GM21515 (cell line): ENCODE results near the gene VASN.

ENCODE experiments used
- ATAC-seq: cut with Tn5 transposase; IDR thresholded peaks from one replicate; pipeline ENCODE4 v1.9.1; 2021; ENCODE audit not compliant: unreplicated experiment

VASN gene

GRCh38 chr16:4401094-4401501 is 29.4 kb downstream of the VASN start:
- no peak for ATAC-seq

- ATAC-seq = no peak
Measured at GRCh38 chr16:4401510-4401909, 29.9 kb downstream of the VASN start.

- ATAC-seq = peak; percentile 53
Measured at GRCh38 chr16:4402439-4403132, 30.9 kb downstream of the VASN start.

GRCh38 chr16:4403133-4403949 is 31.7 kb downstream of the VASN start:
- no peak for ATAC-seq

GRCh38 chr16:4404247-4404966 is 32.8 kb downstream of the VASN start:
- ATAC-seq = no peak

GRCh38 chr16:4404967-4405696 is 33.5 kb downstream of the VASN start:
- ATAC-seq = no peak

GRCh38 chr16:4407543-4408322 is 36.1 kb downstream of the VASN start:
- ATAC-seq = no peak

- ATAC-seq = no peak
Measured at GRCh38 chr16:4408323-4408690, 36.7 kb downstream of the VASN start.

GRCh38 chr16:4409081-4409932 is 37.7 kb downstream of the VASN start:
- ATAC-seq = no peak

- ATAC-seq = no peak
Measured at GRCh38 chr16:4410335-4411075, 38.9 kb downstream of the VASN start.

GRCh38 chr16:4411684-4412083 is 40.0 kb downstream of the VASN start:
- ATAC-seq = no peak

- no peak for ATAC-seq
Measured at GRCh38 chr16:4412159-4412558, 40.5 kb downstream of the VASN start.

- ATAC-seq = no peak
Measured at GRCh38 chr16:4412854-4413253, 41.2 kb downstream of the VASN start.

GRCh38 chr16:4414187-4414917 is 42.7 kb downstream of the VASN start:
- peak; percentile 65 for ATAC-seq

- ATAC-seq = no peak
Measured at GRCh38 chr16:4415538-4416199, 44.0 kb downstream of the VASN start.

GRCh38 chr16:4416200-4417032 is 44.8 kb downstream of the VASN start, which contains the start of gene CORO7:
CORO7 (minus strand) TSS chr16:4416596; CDS start chr16:4416518, 78 bp downstream.
- ATAC-seq = peak; percentile 60
